ENCODE data around the gene CDH23.

GRCh38 chr10:71824333-71824732 is 427.6 kb downstream of the CDH23 start:
- no peak for TF ChIP-seq POLR2A (IDR thresholded peaks at IDR 0.05)
- TF ChIP-seq, protein P1, sequence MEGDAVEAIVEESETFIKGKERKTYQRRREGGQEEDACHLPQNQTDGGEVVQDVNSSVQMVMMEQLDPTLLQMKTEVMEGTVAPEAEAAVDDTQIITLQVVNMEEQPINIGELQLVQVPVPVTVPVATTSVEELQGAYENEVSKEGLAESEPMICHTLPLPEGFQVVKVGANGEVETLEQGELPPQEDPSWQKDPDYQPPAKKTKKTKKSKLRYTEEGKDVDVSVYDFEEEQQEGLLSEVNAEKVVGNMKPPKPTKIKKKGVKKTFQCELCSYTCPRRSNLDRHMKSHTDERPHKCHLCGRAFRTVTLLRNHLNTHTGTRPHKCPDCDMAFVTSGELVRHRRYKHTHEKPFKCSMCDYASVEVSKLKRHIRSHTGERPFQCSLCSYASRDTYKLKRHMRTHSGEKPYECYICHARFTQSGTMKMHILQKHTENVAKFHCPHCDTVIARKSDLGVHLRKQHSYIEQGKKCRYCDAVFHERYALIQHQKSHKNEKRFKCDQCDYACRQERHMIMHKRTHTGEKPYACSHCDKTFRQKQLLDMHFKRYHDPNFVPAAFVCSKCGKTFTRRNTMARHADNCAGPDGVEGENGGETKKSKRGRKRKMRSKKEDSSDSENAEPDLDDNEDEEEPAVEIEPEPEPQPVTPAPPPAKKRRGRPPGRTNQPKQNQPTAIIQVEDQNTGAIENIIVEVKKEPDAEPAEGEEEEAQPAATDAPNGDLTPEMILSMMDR (IDR thresholded peaks at IDR 0.05): no peak
